HUES6 (cell line): ENCODE measurements around the gene DUSP10.

ENCODE experiments used
- H3K27ac ChIP-seq: 2 replicates; pipeline ENCODE4 v1.7.0; 2013; ENCODE audit warnings: low read depth, mild to moderate bottlenecking, low read length, inconsistent platforms
- H3K27me3 ChIP-seq: 2 replicates; pipeline ENCODE4 v1.6.1; 2013; ENCODE audit warnings: low read length; ENCODE audit not compliant: control insufficient read depth, insufficient read depth
- H3K36me3 ChIP-seq: 2 replicates; pipeline ENCODE4 v1.6.1; 2013; ENCODE audit warnings: low read length; ENCODE audit not compliant: control insufficient read depth, insufficient read depth
- H3K4me1 ChIP-seq: 2 replicates; pipeline ENCODE4 v1.6.1; 2013; ENCODE audit warnings: low read length; ENCODE audit not compliant: control insufficient read depth, insufficient read depth
- H3K4me3 ChIP-seq: 2 replicates; pipeline ENCODE4 v1.5.1; 2013; ENCODE audit warnings: low read depth, low read length
- H3K9ac ChIP-seq: one replicate; pipeline ENCODE4 v1.6.1; 2013; ENCODE audit warnings: mild to moderate bottlenecking, low read length
- H3K9me3 ChIP-seq: 2 replicates; pipeline ENCODE4 v1.6.1; 2013; ENCODE audit warnings: low read depth, low read length; ENCODE audit not compliant: control insufficient read depth, insufficient read depth

Gene DUSP10

GRCh38 chr1:221689138-221689537, 52.8 kb downstream of the DUSP10 start:
- peaks cover 6% of the 10 kb centered on the region; the same call in 1 of the 2 replicates for H3K9me3 ChIP-seq
- no peaks in the 10 kb centered on the region for H3K36me3 ChIP-seq
- H3K27ac ChIP-seq, result no peak overlapping the region
- H3K9ac ChIP-seq, result no peak overlapping the region
- no peaks in the 10 kb centered on the region; the same call in 1 of the 2 replicates for H3K4me1 ChIP-seq
- no peak overlapping the region for H3K4me3 ChIP-seq
- no peaks in the 10 kb centered on the region for H3K27me3 ChIP-seq

GRCh38 chr1:221688488-221688843, 53.4 kb downstream of the DUSP10 start:
- Histone ChIP-seq H3K27me3 (no peaks in the 10 kb centered on the region), H3K9me3 (peaks cover under 1% of the 10 kb centered on the region; the same call in 1 of the 2 replicates), H3K27ac (no peak overlapping the region), H3K4me1 (no peaks in the 10 kb centered on the region; the same call in 1 of the 2 replicates), H3K4me3 (no peak overlapping the region), H3K36me3 (no peaks in the 10 kb centered on the region), H3K9ac (no peak overlapping the region)

- Histone ChIP-seq H3K9me3 (no peaks in the 10 kb centered on the region; the same call in 1 of the 2 replicates), H3K36me3 (no peaks in the 10 kb centered on the region), H3K4me3 (no peak overlapping the region), H3K4me1 (no peaks in the 10 kb centered on the region), H3K27me3 (no peaks in the 10 kb centered on the region), H3K9ac (no peak overlapping the region), H3K27ac (no peak overlapping the region)
These were observed 53.9 kb downstream of the DUSP10 start for GRCh38 chr1:221687836-221688487.

- no peaks in the 10 kb centered on the region for H3K36me3 ChIP-seq
- no peak overlapping the region for H3K9ac ChIP-seq
- H3K9me3 ChIP-seq, result peaks cover 3% of the 10 kb centered on the region; the same call in 1 of the 2 replicates
- H3K4me1 ChIP-seq, result no peaks in the 10 kb centered on the region
- no peaks in the 10 kb centered on the region for H3K27me3 ChIP-seq
- H3K27ac ChIP-seq, result no peak overlapping the region
- H3K4me3 ChIP-seq, result no peak overlapping the region
These were observed 58.2 kb downstream of the DUSP10 start for GRCh38 chr1:221683681-221684080.

- no peaks in the 10 kb centered on the region for H3K36me3 ChIP-seq
- no peak overlapping the region for H3K4me3 ChIP-seq
- H3K9ac ChIP-seq, result no peak overlapping the region
- H3K27ac ChIP-seq, result no peak overlapping the region
- no peaks in the 10 kb centered on the region for H3K4me1 ChIP-seq
- H3K27me3 ChIP-seq, result no peaks in the 10 kb centered on the region
- H3K9me3 ChIP-seq, result peaks cover 3% of the 10 kb centered on the region; the same call in 1 of the 2 replicates
These were observed 61.8 kb downstream of the DUSP10 start for GRCh38 chr1:221680085-221680484.

DNA sequence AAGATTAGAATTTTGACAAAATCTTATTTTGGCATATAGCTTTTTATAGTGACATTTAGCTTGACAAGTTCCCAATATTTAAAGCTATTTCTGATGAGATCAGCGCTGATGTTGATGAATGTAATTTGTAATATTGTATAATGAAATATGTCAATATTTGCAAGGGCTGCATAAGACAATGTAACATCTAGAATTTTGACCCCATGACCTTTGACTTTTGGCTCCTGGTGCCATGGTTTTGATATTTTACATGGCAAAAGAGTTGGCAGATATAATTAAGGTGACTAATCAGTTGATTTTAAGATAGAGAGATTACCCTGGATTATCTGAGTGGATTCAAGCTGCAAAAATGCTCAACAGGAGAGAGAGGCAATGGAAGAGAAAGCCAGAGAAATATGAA, 63.9 kb downstream of the DUSP10 start:
- H3K4me3 ChIP-seq, result no peak overlapping the region
- no peak overlapping the region for H3K27ac ChIP-seq
- no peak overlapping the region for H3K9ac ChIP-seq
- H3K27me3 ChIP-seq, result no peaks in the 10 kb centered on the region
- no peaks in the 10 kb centered on the region for H3K4me1 ChIP-seq
- H3K36me3 ChIP-seq, result no peaks in the 10 kb centered on the region
- peaks cover 3% of the 10 kb centered on the region; the same call in 1 of the 2 replicates for H3K9me3 ChIP-seq

DNA sequence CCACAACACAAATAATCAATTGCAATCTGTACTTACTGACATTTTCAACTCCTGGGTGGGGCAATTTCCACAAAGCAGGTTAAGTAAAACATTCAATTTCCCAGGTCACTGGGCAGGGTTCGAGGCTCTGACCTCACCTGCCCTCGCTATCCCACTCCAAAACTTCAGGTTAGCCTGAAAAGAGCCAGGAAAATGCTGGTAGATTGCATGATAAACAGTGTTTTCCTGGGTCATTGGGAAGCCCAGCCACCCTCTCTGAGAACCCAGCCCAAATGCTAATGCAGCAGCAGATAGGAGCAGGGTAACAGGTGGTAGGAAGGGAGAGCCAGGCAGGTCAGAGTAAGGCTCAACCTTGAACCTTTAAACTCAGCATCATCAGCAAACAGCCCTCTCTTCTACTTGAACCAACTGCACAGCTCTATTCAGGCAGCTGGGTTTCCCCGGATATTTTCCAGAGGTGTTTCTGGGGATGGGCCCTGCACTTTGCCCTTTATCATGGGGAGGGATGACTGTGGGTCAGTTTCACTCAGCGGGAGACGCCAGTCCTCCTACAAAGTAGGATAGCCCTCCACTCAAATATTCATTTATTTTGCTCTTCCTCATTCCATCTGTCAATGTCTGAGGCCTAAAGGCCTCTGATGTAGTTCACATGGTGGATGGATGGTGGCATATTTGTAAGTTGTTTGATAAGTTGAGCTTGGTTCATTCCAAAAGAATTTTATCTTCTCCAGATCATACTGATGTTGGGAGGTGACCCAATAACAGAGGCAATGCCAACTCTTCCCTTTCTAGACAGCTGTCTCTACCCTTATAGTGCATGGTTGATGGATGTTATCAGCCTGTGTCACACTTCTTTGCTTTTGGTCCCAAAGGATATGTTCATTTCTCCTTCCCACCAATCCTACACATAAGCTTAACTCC, 65.7 kb downstream of the DUSP10 start:
- H3K4me3 ChIP-seq, result no peak overlapping the region
- H3K36me3 ChIP-seq, result no peaks in the 10 kb centered on the region
- H3K27me3 ChIP-seq, result no peaks in the 10 kb centered on the region
- no peaks in the 10 kb centered on the region for H3K4me1 ChIP-seq
- no peak overlapping the region for H3K9ac ChIP-seq
- no peak overlapping the region for H3K27ac ChIP-seq
- H3K9me3 ChIP-seq, result peaks cover 3% of the 10 kb centered on the region; the same call in 1 of the 2 replicates

DNA sequence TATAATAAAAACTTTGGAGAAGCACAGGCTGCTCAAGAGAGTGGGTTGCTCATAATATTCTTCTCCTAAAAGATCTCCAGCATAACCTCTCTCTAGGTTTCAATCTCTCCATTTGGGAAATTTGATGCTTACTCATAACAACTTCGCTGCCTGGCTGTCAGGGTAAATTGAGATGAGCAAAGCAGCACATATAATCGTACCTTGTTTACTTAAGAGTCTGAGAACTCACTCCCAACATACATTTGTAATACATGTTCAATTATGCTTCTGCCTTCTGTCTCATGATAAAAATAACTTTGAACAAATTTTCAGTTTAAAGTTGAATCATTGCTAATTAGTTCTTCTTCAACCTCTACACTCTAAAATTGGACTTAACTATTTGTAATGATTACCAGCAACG, 68.9 kb downstream of the DUSP10 start:
- Histone ChIP-seq H3K4me3 (no peak overlapping the region), H3K9me3 (no peaks in the 10 kb centered on the region), H3K36me3 (no peaks in the 10 kb centered on the region), H3K4me1 (no peaks in the 10 kb centered on the region), H3K9ac (no peak overlapping the region), H3K27me3 (no peaks in the 10 kb centered on the region), H3K27ac (no peak overlapping the region)

GRCh38 chr1:221672239-221672645, 69.6 kb downstream of the DUSP10 start:
- Histone ChIP-seq H3K9ac (no peak overlapping the region), H3K27me3 (no peaks in the 10 kb centered on the region), H3K36me3 (no peaks in the 10 kb centered on the region), H3K27ac (no peak overlapping the region), H3K4me3 (no peak overlapping the region), H3K9me3 (no peaks in the 10 kb centered on the region), H3K4me1 (no peaks in the 10 kb centered on the region; the same call in 1 of the 2 replicates)

GRCh38 chr1:221670081-221670480, 71.8 kb downstream of the DUSP10 start:
- Histone ChIP-seq H3K4me3 (no peak overlapping the region), H3K9me3 (no peaks in the 10 kb centered on the region), H3K4me1 (peaks cover 5% of the 10 kb centered on the region), H3K9ac (no peak overlapping the region), H3K36me3 (no peaks in the 10 kb centered on the region), H3K27me3 (no peaks in the 10 kb centered on the region), H3K27ac (no peak overlapping the region)

GRCh38 chr1:221669441-221669840, 72.4 kb downstream of the DUSP10 start:
- Histone ChIP-seq H3K27me3 (no peaks in the 10 kb centered on the region), H3K9me3 (no peaks in the 10 kb centered on the region), H3K4me1 (peaks cover 10% of the 10 kb centered on the region), H3K27ac (no peak overlapping the region), H3K4me3 (no peak overlapping the region), H3K36me3 (no peaks in the 10 kb centered on the region), H3K9ac (no peak overlapping the region)
